Esophagus squamous epithelium (tissue), 5 donors: ENCODE results near the gene ARL10. TPM values are rescaled to one million over a fixed set of nuclear protein-coding genes. Genes with fewer than 3 reads are reported as not detected.
"Not testable (repeated sequence)": the region's sequence is repeated elsewhere in the genome, so short reads cannot be mapped to it uniquely, and the experiment has no call there.

Experiments
- DNase-seq: peaks from one replicate; lab custom pipeline; 2025; lab: John Stamatoyannopoulos, UW
- H3K27ac ChIP-seq, 4 donors: fragments of 200-600 bp; sonication (generic); one replicate each; pipeline ENCODE4 v1.5.1; 2016 to 2019; ENCODE audit warnings: mild to moderate bottlenecking in 1 of 4
- H3K27me3 ChIP-seq, 4 donors: fragments of 200-600 bp; sonication (generic); 1 replicate in 3 of 4; 2 replicates in 1 of 4; pipeline versions ENCODE4 v1.5.1 to v1.6.0; 2017 to 2021; ENCODE audit warnings: antibody characterized with exemption in 1 of 4
- H3K36me3 ChIP-seq, 3 donors: fragments of 200-600 bp; sonication (generic); one replicate each; pipeline ENCODE4 v1.5.1; 2016 to 2019
- H3K4me1 ChIP-seq, 3 donors: fragments of 200-600 bp; sonication (generic); one replicate each; pipeline ENCODE4 v1.5.1; 2017 to 2019
- H3K4me3 ChIP-seq, 4 donors: fragments of 200-600 bp; sonication (generic); 1 replicate in 3 of 4; 2 replicates in 1 of 4; pipeline ENCODE4 v1.5.1; 2016 to 2019; ENCODE audit warnings: mild to moderate bottlenecking in 2 of 4, moderate library complexity in 1 of 4
- H3K9me3 ChIP-seq, 3 donors: fragments of 200-600 bp; sonication (generic); one replicate each; pipeline ENCODE4 v1.5.1; 2016 to 2019
- POLR2A ChIP-seq, 4 donors: fragments of 450-650 bp; IDR thresholded peaks; one replicate each; pipeline ENCODE4 v1.6.1; 2017; ENCODE audit warnings: antibody characterized with exemption in 4 of 4, mild to moderate bottlenecking in 4 of 4, moderate library complexity in 3 of 4
- WGBS, 2 donors: methylation state at CpG; one replicate each; pipeline ENCODE4 v1.1.5; 2018; 5-methylcytosine and 5-hydroxymethylcytosine counted together
- intact Hi-C: fragments of 100-400 bp; cut with DNase I; formaldehyde crosslinking; loops from one replicate; pipeline ENCODE4 v1.15.0; 2022
- total RNA-seq, 4 donors: library from RNA; depleted of rRNA; stranded (reverse); fragments of >200 nt; gene quantifications; one replicate each; pipeline ENCODE4 v1.1.0, GENCODE V29; 2016
- TF ChIP-seq, protein P1 (sequence below), 6 experiments: fragments of 450-650 bp in 4 of 6; fragments of 200-600 bp in 2 of 6; sonication (generic) in 2 of 6; IDR thresholded peaks; one replicate each; pipeline ENCODE4 v1.5.1; 2016 to 2019; ENCODE audit warnings: antibody characterized with exemption in 6 of 6, mild to moderate bottlenecking in 4 of 6, moderate library complexity in 4 of 6
- donor health status: DM: yes; HTN: yes; CAD: no.

The ARL10 gene
- total RNA-seq, 4 donors from 2014 or later, result 2.4 to 10.1 (median 6.3) TPM

GRCh38 chr5:176406436-176407052 lies 41.3 kb downstream of the ARL10 start:
- no peaks in the 10 kb centered on the region for H3K9me3 ChIP-seq
- no peak overlapping the region for H3K4me3 ChIP-seq
- peaks cover 49 to 100% (median 58%) of the 10 kb centered on the region in 3 donors for H3K4me1 ChIP-seq
- peak overlapping the region; percentile 73 to 99 (median 84) for H3K27ac ChIP-seq
- WGBS, 2 donors, result 49 to 83% methylated on average over 9 of the region's 9 CpGs
- no peak for DNase-seq
- H3K27me3 ChIP-seq, result no peaks in the 10 kb centered on the region
- intact Hi-C loops, result no loop called here
- TF ChIP-seq, protein P1, sequence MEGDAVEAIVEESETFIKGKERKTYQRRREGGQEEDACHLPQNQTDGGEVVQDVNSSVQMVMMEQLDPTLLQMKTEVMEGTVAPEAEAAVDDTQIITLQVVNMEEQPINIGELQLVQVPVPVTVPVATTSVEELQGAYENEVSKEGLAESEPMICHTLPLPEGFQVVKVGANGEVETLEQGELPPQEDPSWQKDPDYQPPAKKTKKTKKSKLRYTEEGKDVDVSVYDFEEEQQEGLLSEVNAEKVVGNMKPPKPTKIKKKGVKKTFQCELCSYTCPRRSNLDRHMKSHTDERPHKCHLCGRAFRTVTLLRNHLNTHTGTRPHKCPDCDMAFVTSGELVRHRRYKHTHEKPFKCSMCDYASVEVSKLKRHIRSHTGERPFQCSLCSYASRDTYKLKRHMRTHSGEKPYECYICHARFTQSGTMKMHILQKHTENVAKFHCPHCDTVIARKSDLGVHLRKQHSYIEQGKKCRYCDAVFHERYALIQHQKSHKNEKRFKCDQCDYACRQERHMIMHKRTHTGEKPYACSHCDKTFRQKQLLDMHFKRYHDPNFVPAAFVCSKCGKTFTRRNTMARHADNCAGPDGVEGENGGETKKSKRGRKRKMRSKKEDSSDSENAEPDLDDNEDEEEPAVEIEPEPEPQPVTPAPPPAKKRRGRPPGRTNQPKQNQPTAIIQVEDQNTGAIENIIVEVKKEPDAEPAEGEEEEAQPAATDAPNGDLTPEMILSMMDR (IDR thresholded peaks at IDR 0.05), result peak in 2 of 6 experiments; percentile 12 to 22
- TF ChIP-seq POLR2A (IDR thresholded peaks at IDR 0.05), result no peak
- peaks cover 0 to 72% (median 20%) of the 10 kb centered on the region in 3 donors for H3K36me3 ChIP-seq

DNA sequence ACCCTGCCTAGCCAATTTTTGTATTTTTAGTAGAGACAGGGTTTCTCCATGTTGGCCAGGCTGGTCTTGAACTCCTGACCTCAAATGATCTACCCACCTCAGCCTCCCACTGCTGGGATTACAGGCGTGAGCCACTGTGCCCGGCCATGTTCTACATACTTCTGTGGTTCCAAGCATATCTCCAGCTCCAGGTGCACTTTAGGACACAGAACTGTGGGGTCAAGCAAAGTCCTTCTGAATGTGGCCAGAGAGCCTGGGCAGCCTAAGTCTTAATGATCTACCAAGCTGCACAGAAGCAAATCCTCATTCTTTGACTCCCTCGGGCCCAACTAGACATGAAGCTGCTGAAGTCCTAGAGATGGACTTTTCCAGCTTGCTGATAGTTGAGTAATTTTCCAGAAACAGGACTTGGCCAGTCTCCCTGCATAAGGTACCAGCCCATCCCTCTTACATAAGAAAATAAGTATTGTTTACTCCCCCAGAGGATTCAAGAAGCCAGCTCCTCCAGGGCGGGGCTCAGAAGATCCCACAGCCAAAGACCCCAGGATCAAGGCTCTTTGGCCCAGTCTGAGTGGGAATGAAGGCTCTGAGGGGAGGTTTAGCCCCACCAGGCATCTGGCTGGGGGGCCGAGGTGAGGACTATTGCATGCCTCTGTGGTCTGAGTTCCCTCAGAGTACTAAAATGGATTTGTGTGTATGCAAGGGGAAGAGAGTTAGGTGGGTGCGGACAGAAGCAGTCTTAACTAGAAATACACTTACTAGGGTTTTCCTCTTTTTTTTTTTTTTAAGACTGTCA lies 42.4 kb downstream of the ARL10 start:
- Histone ChIP-seq H3K4me1 (peaks cover 53 to 100% (median 56%) of the 10 kb centered on the region in 3 donors), H3K9me3 (no peaks in the 10 kb centered on the region), H3K27me3 (no peaks in the 10 kb centered on the region), H3K27ac (peak overlapping the region; percentile 73 to 99 (median 84)), H3K4me3 (peak overlapping the region in 1 of 4 donors; percentile 10), H3K36me3 (peaks cover 0 to 64% (median 20%) of the 10 kb centered on the region in 3 donors)
- DNase-seq, result no peak
- intact Hi-C loops, result no loop called here
- TF ChIP-seq, protein P1 (IDR thresholded peaks at IDR 0.05), result no peak
- TF ChIP-seq POLR2A (IDR thresholded peaks at IDR 0.05), result no peak
- 66 to 72% methylated on average over 3 of the region's 6 CpGs for WGBS, 2 donors

DNA sequence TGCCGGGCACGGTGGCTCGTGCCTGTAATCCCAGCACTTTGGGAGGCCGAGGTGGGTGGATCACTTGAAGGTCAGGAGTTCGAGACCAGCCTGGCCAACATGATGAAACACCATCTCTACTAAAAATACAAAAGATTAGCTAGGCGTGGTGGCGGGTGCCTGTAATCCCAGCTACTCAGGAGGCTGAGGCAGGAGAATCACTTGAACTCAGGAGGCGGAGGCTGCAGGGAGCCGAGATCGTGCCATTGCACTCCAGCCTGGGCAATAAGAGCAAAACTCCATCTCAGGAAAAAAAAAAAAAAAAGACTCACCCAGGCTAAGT lies 42.9 kb downstream of the ARL10 start:
- intact Hi-C loops, DNase-seq, H3K4me3 ChIP-seq, H3K9me3 ChIP-seq, H3K27me3 ChIP-seq: not testable (repeated sequence)
- WGBS, 2 donors, result 72 to 88% methylated on average over 8 of the region's 10 CpGs
- Histone ChIP-seq H3K4me1 (peaks cover 53 to 100% (median 56%) of the 10 kb centered on the region in 3 donors), H3K27ac (peak overlapping the region; percentile 73 to 99 (median 84)), H3K36me3 (peaks cover 0 to 63% (median 20%) of the 10 kb centered on the region in 3 donors)

DNA sequence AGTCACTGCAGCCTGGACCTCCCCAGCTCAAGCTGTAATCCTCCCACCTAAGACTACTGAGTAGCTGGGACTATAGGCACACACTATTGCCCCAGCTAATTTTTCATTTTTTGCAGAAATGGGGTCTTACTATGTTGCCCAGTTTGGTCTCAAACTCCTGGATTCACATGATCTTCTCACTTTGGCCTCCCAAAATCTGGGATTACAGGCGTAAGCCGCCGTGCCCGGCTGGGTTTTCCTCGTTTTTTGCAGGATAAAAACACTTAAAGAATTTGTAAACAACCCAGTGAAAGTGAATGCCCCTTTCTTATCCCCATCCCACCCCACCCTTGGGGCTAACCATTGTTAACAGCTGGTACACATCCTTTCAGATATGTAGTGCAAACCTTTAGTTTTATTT lies 43.3 kb downstream of the ARL10 start:
- H3K27ac ChIP-seq, result peak overlapping the region in 3 of 4 donors; percentile 74 to 99 (median 95)
- WGBS, 2 donors, result 77 to 82% methylated on average over 5 of the region's 5 CpGs
- DNase-seq, result no peak

GRCh38 chr5:176409765-176410164 lies 44.5 kb downstream of the ARL10 start:
- 94 to 97% methylated on average over 4 of the region's 4 CpGs for WGBS, 2 donors
- Histone ChIP-seq H3K9me3 (no peaks in the 10 kb centered on the region), H3K4me1 (peaks cover 55 to 100% (median 64%) of the 10 kb centered on the region in 3 donors), H3K36me3 (peaks cover 0 to 57% (median 20%) of the 10 kb centered on the region in 3 donors), H3K4me3 (peak overlapping the region in 1 of 4 donors; percentile 24), H3K27me3 (no peaks in the 10 kb centered on the region), H3K27ac (peak overlapping the region; percentile 70 to 99 (median 96))
- intact Hi-C loops, result loop anchor here (10.0 kb wide), 1 partner anchor 125 kb away; the partner anchor contains the start of gene RNF44
- TF ChIP-seq, protein P1 (IDR thresholded peaks at IDR 0.05), result no peak
- no peak for TF ChIP-seq POLR2A (IDR thresholded peaks at IDR 0.05)
- no peak for DNase-seq

More for the DNA sequence above, 43.3 kb downstream of the ARL10 start:
- TF ChIP-seq, protein P1 (IDR thresholded peaks at IDR 0.05), result no peak
- TF ChIP-seq POLR2A (IDR thresholded peaks at IDR 0.05), result no peak
- H3K9me3 ChIP-seq, result no peaks in the 10 kb centered on the region
- intact Hi-C loops, result no loop called here
- H3K27me3 ChIP-seq, result no peaks in the 10 kb centered on the region
- no peak overlapping the region for H3K4me3 ChIP-seq
- peaks cover 0 to 63% (median 20%) of the 10 kb centered on the region in 3 donors for H3K36me3 ChIP-seq
- H3K4me1 ChIP-seq, result peaks cover 53 to 100% (median 59%) of the 10 kb centered on the region in 3 donors
